NCI-H1048 (cell line): Measurements from ENCODE around the gene UFL1.

Experiments used
- DNase-seq: peaks from one replicate; lab custom pipeline; 2025; lab: John Stamatoyannopoulos, UW

UFL1 gene

GRCh38 chr6:96575359-96575758 is 53.8 kb downstream of the UFL1 start:
- DNase-seq = no peak

DNA sequence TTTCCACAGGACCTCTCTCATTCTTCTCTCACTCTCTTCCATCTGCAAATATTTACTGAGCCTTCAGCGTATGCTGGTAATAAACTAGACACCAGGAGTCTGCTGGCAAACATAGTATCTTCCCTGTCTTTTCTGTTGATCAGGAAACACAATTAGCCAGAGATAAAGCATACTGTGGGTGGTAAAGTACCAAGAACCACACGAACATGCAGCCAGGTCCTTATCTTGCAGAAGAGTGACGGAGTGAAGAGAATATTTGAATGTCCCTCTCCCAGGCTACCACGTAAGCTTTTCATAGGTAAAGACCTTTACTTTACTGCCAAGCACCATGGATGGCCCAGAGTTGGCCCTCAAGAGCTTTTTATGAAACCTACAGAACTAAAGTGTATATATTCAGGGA is 54.6 kb downstream of the UFL1 start:
- DNase-seq = no peak

DNA sequence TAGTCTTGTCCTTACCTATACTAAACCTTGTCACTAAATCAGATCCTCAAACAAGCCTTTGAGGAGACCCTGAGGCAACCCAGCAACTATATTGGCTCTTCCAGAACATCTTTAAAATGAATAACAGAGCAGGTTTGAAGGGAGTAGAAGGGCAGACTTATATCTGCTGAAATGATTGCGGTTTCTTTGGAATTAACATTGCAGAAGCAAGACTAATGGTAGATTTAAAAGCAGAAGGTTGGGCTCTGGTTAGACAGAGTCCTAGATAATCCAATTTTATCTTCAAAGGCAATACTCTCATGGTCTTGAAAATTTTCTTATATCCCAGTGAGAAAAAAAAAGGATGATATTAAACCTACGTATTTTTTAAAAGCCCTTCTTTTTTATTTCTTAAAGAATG is 60.4 kb downstream of the UFL1 start:
- DNase-seq = no peak

GRCh38 chr6:96582436-96582835 is 60.8 kb downstream of the UFL1 start:
- DNase-seq = no peak

DNA sequence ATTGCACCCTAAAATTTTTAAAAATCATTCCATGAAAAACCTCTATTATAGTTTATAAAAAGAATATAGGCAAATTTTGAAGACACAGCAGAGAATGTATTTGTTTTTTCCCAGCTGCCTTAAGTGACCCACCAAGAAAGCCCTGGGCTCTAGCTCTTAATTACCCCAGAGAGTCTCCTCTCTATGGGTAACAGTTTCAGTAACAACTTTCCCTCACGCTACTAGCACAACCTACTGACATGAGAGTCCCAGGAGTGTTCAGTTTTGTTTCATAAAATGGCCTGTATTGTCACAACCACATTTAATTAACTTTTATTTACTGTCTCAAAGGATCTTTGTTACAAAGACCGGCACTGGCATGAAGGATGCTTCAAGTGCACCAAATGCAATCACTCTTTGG is 82.8 kb downstream of the UFL1 start:
- no peak for DNase-seq
